OCI-LY3 (cell line): ENCODE data around the gene VTI1A.

ENCODE experiments used
- CTCF ChIP-seq: fragments of 200-600, 300-600 bp; sonication (generic); IDR thresholded peaks from 2 replicates; pipeline ENCODE4 v1.5.1; 2014; ENCODE audit warnings: antibody characterized with exemption, low read length, low read depth
- EZH2phosphoT487 ChIP-seq: fragments of 200-600 bp; shearing (Covaris generic); IDR thresholded peaks from 2 replicates; pipeline ENCODE4 v1.6.1; 2018; ENCODE audit warnings: antibody characterized with exemption, mixed run types, low read depth

DNA sequence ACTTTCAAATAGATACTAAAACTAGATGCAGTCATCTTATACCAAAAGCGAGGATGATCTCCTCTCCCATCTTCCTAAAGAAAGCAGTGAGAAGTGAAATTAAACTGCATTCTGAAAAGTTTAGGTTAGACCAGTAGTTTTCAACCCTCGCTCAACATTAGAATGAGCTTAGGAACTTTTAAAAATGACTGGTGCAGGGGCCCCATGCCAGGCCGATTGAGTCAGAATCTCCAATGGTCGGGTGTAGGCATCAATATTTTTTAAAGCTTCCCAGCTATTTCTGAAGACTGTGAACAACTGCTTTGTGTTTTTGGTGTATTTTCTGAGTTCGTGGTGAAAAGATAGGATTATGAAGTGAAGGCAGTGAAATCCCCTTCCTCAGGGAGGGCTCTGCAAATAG, 146.0 kb downstream of the VTI1A start:
- TF ChIP-seq CTCF (no peak), EZH2phosphoT487 (no peak)
